Measurements from ENCODE around the gene OCEL1. TPM values are rescaled to one million over a fixed set of nuclear protein-coding genes. Genes with fewer than 3 reads are reported as not detected.

Gene OCEL1
- polyA plus RNA-seq, 3 donors: 17.5 to 21.2 (median 20.3) TPM

DNA sequence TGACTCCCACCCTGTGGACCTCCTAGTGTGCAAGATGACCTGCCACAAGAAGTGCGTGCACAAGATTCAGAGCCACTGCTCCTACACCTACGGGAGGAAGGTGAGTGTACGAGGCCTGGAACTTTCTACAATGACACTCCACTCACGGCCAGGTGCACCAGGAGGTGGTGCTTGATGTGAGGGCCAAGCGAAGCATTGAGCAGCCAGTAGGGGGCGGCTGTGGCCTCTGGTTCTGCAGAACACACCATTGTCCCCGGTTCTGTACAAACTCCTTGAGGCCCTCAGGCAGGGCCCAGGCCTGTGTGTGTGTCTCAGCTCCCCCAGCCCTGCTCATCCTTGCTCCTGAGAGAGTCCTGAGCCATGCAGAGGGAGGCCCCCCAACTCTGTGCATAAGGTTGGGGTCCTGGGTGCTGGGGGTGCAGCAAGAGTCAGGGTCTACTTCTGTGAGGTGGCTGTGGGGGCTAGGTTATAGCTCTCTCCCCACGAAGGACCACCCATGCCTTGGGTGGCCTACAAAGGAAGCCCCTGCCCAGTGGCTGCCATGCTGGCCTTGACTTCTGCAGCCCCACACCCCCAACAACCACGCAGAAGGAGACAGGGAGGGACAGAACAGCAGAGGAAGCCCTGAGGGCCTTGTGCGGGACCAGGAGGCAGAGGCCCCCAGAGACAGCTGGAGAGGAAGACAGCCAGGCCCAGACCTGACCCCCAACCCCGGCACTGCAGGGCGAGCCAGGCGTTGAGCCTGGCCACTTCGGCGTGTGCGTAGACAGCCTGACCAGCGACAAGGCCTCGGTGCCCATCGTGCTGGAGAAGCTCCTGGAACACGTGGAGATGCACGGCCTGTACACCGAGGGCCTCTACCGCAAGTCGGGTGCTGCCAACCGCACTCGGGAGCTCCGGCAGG lies 20.5 kb upstream of the OCEL1 start:
- DNase-seq (ENCODE audit: extremely low read depth in 1 of 11, low read depth in 9 of 11, low spot score in 4 of 11): peak in 3 of 11 donors; percentile 25 to 33 (median 31)

DNA sequence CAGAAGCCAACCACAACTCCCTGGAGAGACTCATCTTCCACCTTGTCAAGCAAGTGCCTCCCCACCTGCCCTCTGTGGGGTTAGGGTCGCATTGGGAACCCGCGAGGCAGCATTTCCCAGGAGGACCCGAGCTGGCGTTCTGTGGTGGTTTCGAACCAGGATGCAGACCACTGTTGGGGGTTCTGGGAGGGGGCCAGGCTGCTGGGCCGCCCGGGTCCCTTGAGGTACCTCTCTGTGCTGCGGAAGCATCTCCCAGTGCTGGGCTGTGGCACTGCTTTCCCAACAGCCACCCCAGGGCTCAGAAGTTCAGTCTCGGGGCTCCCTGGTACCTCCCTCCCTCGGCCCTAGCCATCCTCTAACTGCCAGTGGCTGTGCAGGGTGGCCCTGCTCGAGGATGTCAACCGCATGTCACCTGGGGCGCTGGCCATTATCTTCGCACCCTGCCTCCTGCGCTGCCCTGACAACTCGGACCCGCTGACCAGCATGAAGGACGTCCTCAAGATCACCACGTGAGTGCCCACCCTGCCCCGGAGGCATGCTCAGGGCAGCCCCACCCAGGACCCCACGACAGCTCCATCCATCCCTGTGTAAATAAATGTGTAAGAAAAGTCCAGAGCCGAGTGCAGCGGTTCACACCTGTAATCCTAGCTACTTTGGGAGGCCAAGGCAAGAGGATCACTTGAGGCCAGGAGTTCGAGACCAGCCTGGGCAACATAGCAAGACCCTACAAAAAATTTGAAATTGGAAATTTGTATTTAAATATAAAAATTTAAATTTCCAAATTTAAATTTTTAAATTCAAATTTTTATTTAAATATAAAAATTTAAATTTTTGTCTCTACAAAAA lies 19.1 kb upstream of the OCEL1 start:
- DNase-seq (ENCODE audit: extremely low read depth in 1 of 11, low read depth in 9 of 11, low spot score in 4 of 11): no peak

DNA sequence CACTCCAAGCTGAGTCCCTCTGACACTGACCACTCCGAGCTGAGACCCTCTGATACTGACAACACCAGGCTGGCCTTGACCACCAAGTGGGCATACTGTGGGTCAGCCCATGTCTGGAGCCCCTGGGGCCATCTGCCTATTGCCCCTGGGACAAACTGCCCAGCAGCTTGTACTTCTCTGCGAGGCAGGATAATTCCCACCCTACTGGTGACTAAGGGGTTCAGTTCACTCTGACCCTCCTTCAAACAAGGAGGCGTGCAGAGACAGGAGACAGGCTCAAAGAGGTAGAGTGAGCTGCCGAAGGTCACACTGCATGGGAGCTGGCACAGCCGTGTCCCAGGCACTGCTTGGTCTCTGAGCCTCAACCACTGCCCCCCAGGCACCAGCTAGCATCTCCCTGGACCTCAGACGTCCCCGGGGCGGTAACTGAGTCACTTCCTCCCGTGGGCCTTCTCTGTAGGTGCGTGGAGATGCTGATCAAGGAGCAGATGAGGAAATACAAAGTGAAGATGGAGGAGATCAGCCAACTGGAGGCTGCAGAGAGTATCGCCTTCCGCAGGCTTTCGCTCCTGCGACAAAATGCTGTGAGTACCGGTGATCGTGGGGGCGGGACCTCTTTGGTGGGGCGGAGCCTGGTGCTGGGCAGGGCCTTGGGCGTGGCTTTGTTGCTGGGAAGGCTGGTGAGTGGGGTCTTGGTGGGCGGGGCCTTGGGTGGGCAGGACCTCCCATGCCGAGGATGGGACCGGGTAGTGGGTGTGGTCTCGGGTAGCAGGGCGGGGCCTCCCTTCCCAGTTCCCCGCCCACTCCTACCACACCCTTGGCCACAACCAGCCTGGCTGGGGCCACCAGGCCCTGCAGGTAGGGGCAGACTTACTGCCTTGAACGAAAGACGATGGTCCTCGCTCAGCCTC lies 16.6 kb upstream of the OCEL1 start:
- no peak for DNase-seq (ENCODE audit: extremely low read depth in 1 of 11, low read depth in 9 of 11, low spot score in 4 of 11)

DNA sequence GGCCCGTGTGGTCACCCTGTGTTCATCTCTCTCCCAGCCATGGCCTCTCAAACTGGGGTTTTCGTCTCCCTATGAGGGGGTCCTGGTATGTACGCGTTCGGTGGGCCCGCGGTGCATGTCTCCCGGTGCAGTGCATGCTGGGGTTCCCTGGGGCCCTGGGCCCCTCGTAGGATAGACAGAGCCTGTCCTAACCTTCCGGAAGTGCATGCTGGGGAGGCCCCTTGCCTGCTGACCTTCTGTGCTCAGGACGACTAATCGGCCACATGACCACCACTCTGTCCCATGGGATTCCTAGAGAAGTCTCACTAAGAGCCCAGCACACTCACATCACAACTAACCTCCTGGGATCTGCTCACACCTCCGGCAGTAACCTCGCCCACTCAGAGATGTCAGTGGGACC lies 15.7 kb upstream of the OCEL1 start:
- DNase-seq (ENCODE audit: extremely low read depth in 1 of 11, low read depth in 9 of 11, low spot score in 4 of 11): no peak

DNA sequence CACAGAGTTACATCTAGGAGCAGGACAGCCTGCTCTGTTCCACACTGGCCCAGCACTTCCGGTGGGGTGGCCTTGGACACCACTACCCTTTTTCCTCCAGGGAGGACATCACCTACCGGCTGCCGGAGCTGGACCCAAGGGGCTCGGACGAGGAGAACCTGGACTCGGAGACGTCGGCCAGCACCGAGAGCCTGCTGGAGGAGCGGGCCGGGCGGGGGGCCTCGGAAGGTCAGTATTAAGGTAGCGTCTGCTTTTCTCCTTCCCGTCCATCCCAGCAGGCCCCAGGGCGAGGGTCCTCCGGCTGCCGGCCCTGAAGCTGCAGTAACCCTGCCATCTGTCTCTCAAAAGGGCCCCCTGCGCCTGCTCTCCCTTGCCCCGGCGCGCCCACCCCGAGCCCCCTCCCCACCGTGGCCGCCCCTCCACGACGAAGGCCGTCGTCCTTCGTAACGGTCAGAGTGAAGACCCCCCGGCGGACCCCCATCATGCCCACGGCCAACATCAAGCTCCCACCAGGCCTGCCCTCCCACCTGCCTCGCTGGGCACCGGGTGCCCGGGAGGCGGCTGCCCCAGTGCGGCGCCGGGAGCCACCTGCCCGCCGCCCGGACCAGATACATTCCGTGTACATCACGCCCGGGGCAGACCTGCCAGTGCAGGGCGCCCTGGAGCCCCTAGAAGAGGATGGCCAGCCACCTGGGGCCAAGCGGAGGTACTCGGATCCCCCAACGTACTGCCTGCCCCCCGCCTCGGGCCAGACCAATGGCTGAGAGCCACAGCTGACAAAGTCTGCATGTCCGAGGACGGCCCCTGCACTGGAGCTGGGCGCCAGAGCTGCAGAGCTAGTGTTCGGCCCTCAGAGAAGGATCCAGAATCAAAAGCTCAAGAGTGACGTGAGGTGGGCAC lies 14.2 kb upstream of the OCEL1 start:
- DNase-seq (ENCODE audit: extremely low read depth in 1 of 11, low read depth in 9 of 11, low spot score in 4 of 11): no peak

DNA sequence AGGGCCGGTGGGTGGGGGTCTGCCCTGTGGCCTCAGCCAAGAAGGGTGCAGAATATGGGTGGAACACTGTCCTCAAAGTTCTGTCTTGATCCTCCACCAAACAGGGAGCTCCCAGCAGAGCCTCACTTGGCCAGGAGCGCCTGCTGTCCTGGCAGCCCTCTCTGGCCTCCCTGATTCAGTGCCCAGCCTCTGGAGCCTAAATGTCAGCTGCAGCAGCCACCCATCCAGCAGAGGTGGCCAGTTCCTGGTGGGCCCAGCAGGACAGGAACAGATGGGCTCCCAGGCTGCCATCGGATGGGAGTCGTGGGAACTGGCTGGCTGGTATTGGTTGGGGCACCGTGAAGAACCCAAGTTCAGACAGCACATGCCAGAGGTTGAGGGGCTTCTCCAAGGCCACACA lies 12.7 kb upstream of the OCEL1 start:
- DNase-seq (ENCODE audit: extremely low read depth in 1 of 11, low read depth in 9 of 11, low spot score in 4 of 11): no peak

DNA sequence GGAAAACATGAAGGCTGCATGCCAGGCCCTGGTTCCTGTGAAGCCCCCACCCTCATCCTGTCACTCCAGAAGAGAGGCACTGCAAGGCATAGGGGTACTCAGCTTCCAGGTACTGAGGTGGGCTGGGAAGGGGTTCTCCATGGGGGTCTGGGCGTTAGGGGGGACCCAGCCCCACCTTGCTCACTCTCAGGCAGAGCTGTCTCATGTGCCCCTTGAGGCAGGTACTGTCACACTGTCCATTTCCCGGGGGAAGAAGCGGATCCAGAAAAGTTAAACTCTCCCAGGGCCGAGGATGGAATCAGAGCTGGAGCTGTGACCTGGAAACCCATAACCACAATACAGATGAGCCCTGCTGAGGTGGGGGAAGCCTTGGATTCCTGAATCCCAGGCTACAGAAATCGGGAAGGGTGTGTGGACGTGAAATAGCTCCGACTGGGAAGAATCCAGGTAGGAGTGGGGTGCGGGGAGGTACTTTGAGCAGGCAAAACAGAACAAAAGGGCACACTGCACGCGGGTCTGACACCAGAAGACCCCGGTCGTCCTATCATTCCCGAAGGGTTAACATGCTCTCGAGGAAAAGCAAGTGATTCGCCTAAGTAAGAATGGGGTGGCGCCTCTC lies 11.4 kb upstream of the OCEL1 start:
- no peak for DNase-seq (ENCODE audit: extremely low read depth in 1 of 11, low read depth in 9 of 11, low spot score in 4 of 11)

DNA sequence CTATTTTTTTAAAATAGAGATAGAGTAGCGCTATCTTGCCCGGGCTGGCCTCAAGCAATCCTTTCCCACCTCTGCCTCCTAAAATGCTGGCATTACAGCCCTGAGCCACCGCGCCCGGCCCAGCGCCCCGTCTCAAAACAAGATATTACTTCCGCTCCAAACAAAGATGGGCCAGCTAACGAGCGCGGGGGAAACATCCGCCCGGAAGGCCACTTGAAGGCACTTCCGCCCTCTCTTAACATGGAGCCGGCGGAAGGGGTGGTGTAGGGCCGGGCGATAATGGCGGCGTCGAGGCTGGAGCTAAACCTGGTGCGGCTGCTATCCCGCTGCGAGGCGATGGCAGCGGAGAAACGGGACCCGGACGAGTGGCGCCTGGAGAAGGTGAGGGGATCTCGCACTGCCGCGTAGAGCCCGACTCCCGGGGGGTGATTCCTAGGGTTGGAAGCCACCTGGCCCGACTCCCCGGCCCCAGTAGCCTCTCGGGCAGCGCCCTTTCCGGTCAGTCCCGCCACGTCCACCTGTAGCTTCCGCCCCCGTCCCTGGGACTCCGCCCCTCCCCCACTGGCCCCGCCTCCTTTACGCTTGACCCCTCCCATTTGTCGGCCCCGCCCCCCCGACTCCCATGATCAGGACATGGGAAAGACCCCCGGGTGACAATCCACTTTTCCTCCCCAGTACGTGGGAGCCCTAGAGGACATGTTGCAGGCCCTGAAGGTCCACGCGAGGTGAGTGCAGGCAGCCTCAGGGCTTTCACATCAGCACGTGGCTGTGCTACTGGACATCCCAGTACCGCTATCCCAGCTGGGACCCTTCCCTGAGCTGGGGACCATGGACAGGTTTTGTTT lies 10.7 kb upstream of the OCEL1 start, which contains the start of gene USE1:
TSS of gene USE1 (plus strand) at position 231 of the 845 bp plus-strand sequence. CDS start at position 280, 49 bp downstream.
- DNase-seq (ENCODE audit: extremely low read depth in 1 of 11, low read depth in 9 of 11, low spot score in 4 of 11): peak; percentile 79 to 92 (median 88)

DNA sequence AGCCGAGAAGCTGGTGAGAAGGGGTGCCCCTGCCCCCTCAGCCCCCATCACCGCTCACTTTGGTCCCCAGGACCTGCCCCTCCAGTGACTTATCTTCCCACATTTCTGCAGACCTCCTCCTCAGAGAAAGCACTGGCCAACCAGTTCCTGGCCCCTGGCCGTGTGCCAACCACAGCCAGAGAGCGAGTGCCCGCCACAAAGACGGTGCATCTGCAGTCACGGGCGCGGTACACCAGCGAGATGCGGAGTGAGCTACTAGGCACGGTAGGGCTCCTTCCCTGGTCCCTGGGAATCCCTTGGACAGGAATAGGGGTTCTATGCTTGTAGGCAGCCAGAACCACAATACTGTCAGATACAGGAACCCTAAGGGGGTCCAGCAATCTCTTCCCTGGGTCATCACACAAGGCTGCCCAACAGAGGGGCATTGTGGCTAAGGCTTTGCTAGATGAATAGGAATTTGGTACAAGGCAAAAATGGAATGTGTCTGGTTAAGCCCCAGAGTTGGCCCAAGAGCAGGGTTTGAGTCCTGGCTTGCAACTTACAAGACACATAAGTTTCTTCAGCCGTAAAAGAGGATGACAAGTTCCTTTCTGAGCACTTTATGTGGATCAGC lies 9.9 kb upstream of the OCEL1 start:
- DNase-seq (ENCODE audit: extremely low read depth in 1 of 11, low read depth in 9 of 11, low spot score in 4 of 11): no peak

DNA sequence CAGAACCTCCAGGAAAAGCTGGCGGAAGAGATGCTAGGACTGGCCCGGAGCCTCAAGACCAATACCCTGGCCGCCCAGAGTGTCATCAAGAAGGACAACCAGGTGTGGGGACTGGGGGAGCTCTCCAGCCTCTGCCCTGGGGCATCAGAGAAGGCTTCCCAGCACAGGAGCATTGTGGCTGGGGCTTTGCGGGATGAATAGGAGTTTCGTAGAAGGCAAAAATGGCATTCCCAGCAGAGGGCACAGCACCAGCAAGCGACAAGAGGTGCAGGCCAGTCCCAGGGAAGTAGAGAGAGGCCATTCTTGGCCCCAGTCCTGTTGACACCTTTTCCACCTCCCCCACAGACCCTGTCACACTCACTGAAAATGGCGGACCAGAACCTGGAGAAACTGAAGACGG lies 6.7 kb upstream of the OCEL1 start:
- DNase-seq (ENCODE audit: extremely low read depth in 1 of 11, low read depth in 9 of 11, low spot score in 4 of 11): no peak

DNA sequence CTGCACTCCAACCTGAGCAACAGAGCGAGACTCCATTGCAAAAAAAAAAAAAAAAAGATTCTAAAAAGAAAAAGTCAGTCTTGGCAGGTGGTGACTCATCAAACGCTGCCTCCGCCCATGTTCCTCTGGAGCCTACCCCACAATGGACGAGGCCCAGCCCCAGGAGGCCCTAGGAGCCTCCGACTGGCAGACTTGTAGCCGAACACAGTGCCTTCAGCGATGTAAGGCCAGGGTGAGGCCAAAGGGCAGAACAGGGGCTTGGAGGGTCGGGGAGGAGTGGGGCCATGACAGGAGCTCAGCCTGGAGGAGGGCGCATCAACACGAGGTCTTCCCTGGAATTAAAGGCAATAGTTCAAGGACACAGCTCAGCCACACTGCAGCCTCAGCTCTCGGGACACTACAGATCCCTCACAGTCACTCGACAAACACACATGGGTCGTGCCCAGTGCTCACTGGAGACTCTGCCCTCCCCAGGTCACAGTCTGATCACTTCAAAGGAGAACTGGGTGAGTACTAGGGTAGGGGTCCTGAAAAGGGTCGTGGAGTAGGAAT lies 5.7 kb upstream of the OCEL1 start:
- no peak for DNase-seq (ENCODE audit: extremely low read depth in 1 of 11, low read depth in 9 of 11, low spot score in 4 of 11)

DNA sequence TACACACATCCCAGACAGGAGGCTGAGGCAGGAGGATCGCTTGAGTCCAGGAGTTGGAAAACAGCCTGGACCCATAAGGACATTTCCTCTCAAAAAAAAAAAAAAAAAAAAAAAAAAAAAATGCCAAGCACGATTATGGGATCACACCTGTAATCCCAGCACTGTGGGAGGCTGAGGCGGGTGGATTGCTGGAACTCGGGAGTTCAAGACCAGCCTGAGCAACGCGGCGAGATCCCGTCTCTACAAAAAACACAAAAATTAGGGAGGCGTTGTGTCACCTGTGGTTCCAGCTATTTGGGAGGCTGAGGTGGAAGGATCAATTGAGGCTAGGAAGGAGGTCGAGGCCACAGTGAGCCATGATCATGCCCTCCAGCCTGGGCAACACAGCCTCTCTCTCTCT lies 973 bp upstream of the OCEL1 start:
- DNase-seq (ENCODE audit: extremely low read depth in 1 of 11, low read depth in 9 of 11, low spot score in 4 of 11): no peak

DNA sequence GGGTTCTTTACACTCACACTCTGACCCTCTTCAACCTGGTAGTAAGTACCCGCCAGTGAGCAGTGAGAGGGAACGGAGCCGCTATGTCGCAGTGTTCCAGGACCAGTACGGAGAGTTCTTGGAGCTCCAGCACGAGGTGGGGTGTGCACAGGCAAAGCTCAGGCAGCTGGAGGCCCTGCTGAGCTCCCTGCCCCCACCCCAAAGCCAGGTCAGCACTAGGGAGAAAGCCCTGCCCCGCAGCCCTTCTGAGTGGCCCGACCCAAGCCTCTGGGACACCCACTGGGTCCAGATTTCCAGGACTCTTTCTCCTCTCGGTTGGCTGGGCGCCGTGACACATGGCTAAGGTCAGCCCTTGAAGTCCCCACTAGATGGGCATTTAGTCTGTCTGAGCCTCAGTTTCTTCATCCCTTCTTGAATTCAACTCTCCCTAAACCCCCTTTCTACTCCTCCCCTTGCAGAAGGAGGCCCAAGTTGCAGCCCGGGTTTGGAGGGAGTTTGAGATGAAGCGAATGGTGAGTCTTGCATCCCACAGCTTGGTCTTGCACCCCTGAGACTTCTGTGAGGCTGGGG lies 1.9 kb downstream of the OCEL1 start:
- no peak for DNase-seq (ENCODE audit: extremely low read depth in 1 of 11, low read depth in 9 of 11, low spot score in 4 of 11)

DNA sequence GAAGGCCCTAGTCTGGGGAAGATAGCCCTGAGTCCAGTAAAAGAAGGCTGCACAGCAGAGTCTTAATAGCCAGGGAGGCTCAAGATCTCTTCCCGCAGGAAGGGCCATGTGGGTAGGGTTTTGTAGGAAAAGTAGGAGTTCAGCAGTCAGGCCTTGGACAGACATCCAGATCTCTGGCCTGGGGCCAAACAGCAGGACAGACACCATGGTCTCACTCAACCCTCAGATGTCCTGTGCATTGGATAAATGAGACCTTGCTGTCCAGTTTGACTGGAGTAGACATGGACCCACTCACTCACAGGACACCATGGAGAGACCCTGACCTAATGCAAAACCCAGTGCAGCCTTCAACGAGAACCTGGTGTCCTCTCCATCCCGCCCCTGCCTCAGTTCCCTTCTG lies 3.9 kb downstream of the OCEL1 start:
- DNase-seq (ENCODE audit: extremely low read depth in 1 of 11, low read depth in 9 of 11, low spot score in 4 of 11): no peak

DNA sequence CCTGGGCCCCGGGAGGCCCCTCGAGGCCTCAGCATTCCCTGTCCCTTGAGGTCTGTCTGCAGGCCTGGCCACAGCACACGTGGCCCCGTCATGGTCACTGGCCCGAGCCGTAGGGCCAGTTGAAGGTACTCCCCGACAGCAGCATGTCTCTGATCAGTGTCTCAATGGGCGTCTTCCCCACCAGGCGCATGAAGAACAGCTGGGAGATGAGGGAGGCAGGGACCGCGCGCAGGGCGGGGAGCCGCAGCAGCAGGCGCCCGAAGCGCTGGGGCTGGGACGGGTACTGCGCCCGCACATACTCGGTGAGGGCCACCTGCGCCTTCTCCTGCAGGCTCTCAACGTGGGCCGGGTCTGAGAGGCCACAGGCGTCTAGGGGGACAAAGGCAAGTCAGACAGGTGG lies 6.2 kb downstream of the OCEL1 start:
- DNase-seq (ENCODE audit: extremely low read depth in 1 of 11, low read depth in 9 of 11, low spot score in 4 of 11): no peak

DNA sequence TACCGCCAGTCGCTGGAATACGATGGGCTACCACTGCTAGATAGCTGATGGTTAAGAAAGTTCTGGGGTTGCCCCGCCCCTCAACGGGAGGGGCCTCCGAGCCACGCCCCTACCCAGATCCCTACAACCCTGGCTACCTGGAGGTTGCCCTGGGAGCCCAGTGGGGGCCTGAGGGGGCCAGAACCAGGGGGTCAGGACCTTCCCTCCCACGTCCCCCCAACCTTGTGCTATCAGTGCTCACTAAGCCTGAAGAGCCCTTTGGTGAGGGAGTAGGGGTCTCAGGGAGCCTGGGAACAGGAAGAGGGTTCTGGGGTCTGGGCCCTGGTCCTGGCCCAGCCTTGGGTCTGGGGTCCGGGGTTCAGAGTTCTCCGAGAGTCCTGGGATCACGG lies 8.9 kb downstream of the OCEL1 start:
- DNase-seq (ENCODE audit: extremely low read depth in 1 of 11, low read depth in 9 of 11, low spot score in 4 of 11): no peak
